ENCODE measurements around the gene BTBD9. TPM values are rescaled to one million over a fixed set of nuclear protein-coding genes. Genes with fewer than 3 reads are reported as not detected.

Gene BTBD9
- total RNA-seq, 1 donor: 21.4 TPM

GRCh38 chr6:38146021-38146733, 493.6 kb downstream of the BTBD9 start:
- DNase-seq (ENCODE audit: low read depth): no peak
- no peak overlapping the region for H3K4me3 ChIP-seq (ENCODE audit: low read depth, low read length)
- no peak for TF ChIP-seq CTCF (IDR thresholded peaks at IDR 0.05; ENCODE audit: insufficient read depth, low read length)

- H3K4me3 ChIP-seq (ENCODE audit: low read depth, low read length): no peak overlapping the region
- TF ChIP-seq CTCF (IDR thresholded peaks at IDR 0.05; ENCODE audit: insufficient read depth, low read length): no peak
- no peak for DNase-seq (ENCODE audit: low read depth)
Measured at GRCh38 chr6:38144365-38144945, 495.3 kb downstream of the BTBD9 start.

- no peak for TF ChIP-seq CTCF (IDR thresholded peaks at IDR 0.05; ENCODE audit: insufficient read depth, low read length)
- no peak overlapping the region for H3K4me3 ChIP-seq (ENCODE audit: low read depth, low read length)
- no peak for DNase-seq (ENCODE audit: low read depth)
Measured at GRCh38 chr6:38143191-38144150, 496.3 kb downstream of the BTBD9 start.

- DNase-seq (ENCODE audit: low read depth): no peak
- no peak for TF ChIP-seq CTCF (IDR thresholded peaks at IDR 0.05; ENCODE audit: insufficient read depth, low read length)
- no peak overlapping the region for H3K4me3 ChIP-seq (ENCODE audit: low read depth, low read length)
Measured at GRCh38 chr6:38142178-38142902, 497.4 kb downstream of the BTBD9 start.

- no peak for DNase-seq (ENCODE audit: low read depth)
- no peak for TF ChIP-seq CTCF (IDR thresholded peaks at IDR 0.05; ENCODE audit: insufficient read depth, low read length)
Measured at GRCh38 chr6:38141716-38142115, 498.0 kb downstream of the BTBD9 start.

GRCh38 chr6:38141085-38141484, 498.6 kb downstream of the BTBD9 start:
- H3K4me3 ChIP-seq (ENCODE audit: low read depth, low read length): no peak overlapping the region
- TF ChIP-seq CTCF (IDR thresholded peaks at IDR 0.05; ENCODE audit: insufficient read depth, low read length): no peak

More at GRCh38 chr6:38141716-38142115, 498.0 kb downstream of the BTBD9 start:
- H3K4me3 ChIP-seq (ENCODE audit: low read depth, low read length): no peak overlapping the region

More at GRCh38 chr6:38141085-38141484, 498.6 kb downstream of the BTBD9 start:
- no peak for DNase-seq (ENCODE audit: low read depth)
